Measurements from ENCODE around the gene MYRF. TPM values are rescaled to one million over a fixed set of nuclear protein-coding genes. Genes with fewer than 3 reads are reported as not detected.

Gene MYRF
- total RNA-seq, 1 donor from 2014 or later, result 62.1 TPM

DNA sequence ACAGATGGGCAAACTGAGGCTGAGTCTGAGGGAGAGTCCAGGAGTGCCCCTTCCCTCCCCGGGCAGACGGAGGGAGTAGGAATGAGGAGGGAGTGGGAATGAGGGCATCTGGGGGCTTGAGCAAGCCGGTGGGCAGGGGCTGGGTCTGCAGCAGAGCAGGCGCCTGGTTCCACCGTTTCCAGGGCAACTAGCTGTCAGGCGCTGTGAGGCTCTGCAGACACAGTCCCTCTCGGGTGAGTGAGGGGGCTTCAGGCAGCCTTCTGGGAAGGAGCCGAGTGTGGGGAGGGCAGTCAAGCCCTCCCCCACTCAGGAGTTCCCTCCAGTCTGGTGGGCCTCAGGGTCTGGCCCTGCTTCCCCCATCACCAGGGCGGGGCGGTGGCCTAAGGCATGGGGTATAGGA lies 20.9 kb downstream of the MYRF start:
- no peak for DNase-seq (ENCODE audit: extremely low spot score, unreplicated experiment)
- no peaks in the 10 kb centered on the region for H3K27me3 Mint-ChIP-seq
- H3K36me3 Mint-ChIP-seq, result peaks cover 6% of the 10 kb centered on the region
- H3K4me1 Mint-ChIP-seq (ENCODE audit: unreplicated experiment), result peaks cover 29% of the 10 kb centered on the region
- H3K9me3 Mint-ChIP-seq, result no peaks in the 10 kb centered on the region
- TF ChIP-seq, protein P1, sequence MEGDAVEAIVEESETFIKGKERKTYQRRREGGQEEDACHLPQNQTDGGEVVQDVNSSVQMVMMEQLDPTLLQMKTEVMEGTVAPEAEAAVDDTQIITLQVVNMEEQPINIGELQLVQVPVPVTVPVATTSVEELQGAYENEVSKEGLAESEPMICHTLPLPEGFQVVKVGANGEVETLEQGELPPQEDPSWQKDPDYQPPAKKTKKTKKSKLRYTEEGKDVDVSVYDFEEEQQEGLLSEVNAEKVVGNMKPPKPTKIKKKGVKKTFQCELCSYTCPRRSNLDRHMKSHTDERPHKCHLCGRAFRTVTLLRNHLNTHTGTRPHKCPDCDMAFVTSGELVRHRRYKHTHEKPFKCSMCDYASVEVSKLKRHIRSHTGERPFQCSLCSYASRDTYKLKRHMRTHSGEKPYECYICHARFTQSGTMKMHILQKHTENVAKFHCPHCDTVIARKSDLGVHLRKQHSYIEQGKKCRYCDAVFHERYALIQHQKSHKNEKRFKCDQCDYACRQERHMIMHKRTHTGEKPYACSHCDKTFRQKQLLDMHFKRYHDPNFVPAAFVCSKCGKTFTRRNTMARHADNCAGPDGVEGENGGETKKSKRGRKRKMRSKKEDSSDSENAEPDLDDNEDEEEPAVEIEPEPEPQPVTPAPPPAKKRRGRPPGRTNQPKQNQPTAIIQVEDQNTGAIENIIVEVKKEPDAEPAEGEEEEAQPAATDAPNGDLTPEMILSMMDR (conservative IDR thresholded peaks at IDR 0.05), result no peak
- H3K27ac Mint-ChIP-seq, result peak overlapping the region; percentile 65
- peak overlapping the region; percentile 38 for H3K4me3 Mint-ChIP-seq

DNA sequence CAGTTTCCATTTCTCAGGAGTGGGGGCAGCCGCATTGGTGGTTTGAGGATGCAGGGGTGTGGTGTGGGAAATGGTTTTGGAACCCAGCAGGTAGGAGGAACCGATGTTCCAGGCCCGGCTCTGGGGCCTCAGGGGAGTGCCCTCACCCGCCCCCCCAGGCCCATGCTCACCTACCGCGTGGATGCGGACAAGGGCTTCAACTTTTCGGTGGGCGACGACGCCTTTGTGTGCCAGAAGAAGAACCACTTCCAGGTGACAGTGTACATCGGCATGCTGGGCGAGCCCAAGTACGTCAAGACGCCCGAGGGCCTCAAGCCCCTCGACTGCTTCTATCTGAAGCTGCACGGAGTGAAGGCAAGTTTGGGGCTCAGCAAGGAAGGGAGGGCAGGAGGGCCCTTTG lies 21.4 kb downstream of the MYRF start:
- H3K27ac Mint-ChIP-seq, result peak overlapping the region; percentile 65
- peaks cover 6% of the 10 kb centered on the region for H3K36me3 Mint-ChIP-seq
- H3K27me3 Mint-ChIP-seq, result no peaks in the 10 kb centered on the region
- H3K4me1 Mint-ChIP-seq (ENCODE audit: unreplicated experiment), result peaks cover 28% of the 10 kb centered on the region
- H3K9me3 Mint-ChIP-seq, result no peaks in the 10 kb centered on the region
- TF ChIP-seq, protein P1 (conservative IDR thresholded peaks at IDR 0.05), result no peak
- H3K4me3 Mint-ChIP-seq, result peak overlapping the region; percentile 38
- DNase-seq (ENCODE audit: extremely low spot score, unreplicated experiment), result no peak

DNA sequence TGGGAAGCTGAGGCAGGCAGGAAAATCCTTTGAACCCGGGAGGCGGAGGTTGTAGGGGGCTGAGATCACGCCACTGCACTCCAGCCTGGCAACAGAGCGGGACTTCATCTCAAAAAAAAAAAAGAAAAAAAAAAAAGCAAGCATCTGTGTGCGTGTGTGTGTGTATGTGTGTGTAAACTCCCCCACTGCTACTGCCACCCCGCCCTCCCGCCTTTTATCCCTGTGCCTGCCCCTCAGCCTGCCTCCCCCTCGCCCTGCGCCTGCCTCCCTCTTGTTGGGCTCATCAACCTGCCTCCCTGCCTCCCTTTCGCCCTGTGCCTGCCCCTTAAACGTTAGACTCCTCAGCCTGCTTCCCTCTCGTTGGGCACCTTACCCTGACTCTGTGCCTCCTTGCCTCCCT lies 22.0 kb downstream of the MYRF start:
- H3K27ac Mint-ChIP-seq, result no peak overlapping the region
- no peak for DNase-seq (ENCODE audit: extremely low spot score, unreplicated experiment)
- TF ChIP-seq, protein P1 (conservative IDR thresholded peaks at IDR 0.05), result no peak
- peaks cover 6% of the 10 kb centered on the region for H3K36me3 Mint-ChIP-seq
- peaks cover 28% of the 10 kb centered on the region for H3K4me1 Mint-ChIP-seq (ENCODE audit: unreplicated experiment)
- no peaks in the 10 kb centered on the region for H3K27me3 Mint-ChIP-seq
- no peaks in the 10 kb centered on the region for H3K9me3 Mint-ChIP-seq
- H3K4me3 Mint-ChIP-seq, result peak overlapping the region; percentile 25

DNA sequence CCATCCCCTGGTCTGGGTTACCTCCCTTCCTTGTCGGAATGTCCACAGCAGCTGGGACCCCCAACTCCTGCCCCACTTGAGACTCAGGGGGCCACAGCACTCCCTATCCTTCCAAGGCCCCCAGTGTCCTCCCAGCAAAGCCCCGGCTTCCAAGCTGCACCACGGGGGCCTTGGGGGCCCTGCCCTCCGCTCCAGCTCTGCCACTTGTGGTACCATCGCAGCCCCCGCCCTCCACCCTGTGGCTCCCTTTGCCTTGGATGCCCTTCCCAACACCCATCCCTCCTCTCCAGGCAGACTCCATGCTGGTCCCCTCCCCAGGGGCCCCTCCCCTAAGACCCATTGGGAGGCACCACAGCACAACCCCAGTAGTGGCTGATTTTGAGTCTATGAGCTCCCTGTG lies 22.7 kb downstream of the MYRF start:
- Mint-ChIP-seq H3K36me3 (peaks cover 6% of the 10 kb centered on the region), H3K9me3 (no peaks in the 10 kb centered on the region), H3K4me1 (ENCODE audit: unreplicated experiment) (peaks cover 28% of the 10 kb centered on the region), H3K4me3 (no peak overlapping the region), H3K27me3 (no peaks in the 10 kb centered on the region), H3K27ac (peak overlapping the region; percentile 36)
- no peak for DNase-seq (ENCODE audit: extremely low spot score, unreplicated experiment)
- TF ChIP-seq, protein P1 (conservative IDR thresholded peaks at IDR 0.05), result no peak

DNA sequence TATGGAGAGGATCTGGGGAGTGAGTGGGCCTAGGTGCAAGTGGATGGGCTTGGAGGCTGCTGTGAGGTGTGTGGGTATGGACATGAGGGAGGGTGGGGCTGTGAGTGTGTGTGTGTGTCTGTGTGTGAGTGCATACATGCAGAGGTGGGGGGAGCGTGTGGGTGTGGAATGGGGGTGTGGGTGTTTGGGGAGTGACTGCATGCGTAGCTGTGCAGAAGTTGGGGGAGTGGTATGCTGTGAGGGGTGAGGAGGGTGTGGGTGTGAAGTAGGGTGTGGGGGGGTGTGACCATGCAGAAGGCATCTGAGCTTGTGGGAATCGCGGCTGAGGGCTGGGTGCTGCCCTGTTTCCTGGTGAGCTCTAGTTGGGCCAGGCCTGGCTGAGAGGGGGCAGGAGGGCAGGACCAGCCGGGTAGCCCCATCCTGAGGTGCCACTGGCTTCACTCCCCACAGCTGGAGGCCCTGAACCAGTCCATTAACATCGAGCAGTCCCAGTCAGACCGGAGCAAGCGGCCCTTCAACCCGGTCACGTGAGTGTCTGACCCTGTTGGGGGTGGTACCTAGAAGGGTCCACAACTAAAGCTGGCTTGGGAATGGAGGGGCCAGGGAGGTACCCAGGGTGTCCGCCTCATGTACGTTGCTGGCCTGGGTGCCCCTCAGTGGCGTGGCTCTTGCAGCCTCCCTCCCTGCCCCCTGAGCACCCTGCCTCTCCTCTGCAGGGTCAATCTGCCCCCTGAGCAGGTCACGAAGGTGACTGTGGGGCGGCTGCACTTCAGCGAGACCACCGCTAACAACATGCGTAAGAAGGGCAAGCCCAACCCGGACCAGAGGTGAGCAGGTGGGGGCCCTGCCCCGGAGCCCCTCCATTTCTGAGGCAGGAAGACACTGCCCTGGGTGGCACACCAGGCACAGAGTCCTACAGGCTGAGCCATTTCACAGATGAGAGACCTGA lies 23.4 kb downstream of the MYRF start:
- H3K36me3 Mint-ChIP-seq, result peaks cover 6% of the 10 kb centered on the region
- TF ChIP-seq, protein P1 (conservative IDR thresholded peaks at IDR 0.05), result no peak
- no peaks in the 10 kb centered on the region for H3K27me3 Mint-ChIP-seq
- peak overlapping the region; percentile 36 for H3K27ac Mint-ChIP-seq
- no peak overlapping the region for H3K4me3 Mint-ChIP-seq
- H3K9me3 Mint-ChIP-seq, result no peaks in the 10 kb centered on the region
- H3K4me1 Mint-ChIP-seq (ENCODE audit: unreplicated experiment), result peaks cover 25% of the 10 kb centered on the region
- no peak for DNase-seq (ENCODE audit: extremely low spot score, unreplicated experiment)

All from type B pancreatic cell (in vitro differentiated cells).